ENCODE results near the gene ZIC2. TPM values are rescaled to one million over a fixed set of nuclear protein-coding genes. Genes with fewer than 3 reads are reported as not detected.

Gene ZIC2
- total RNA-seq, 1 experiment from 2014 or later: 3.5 TPM

- Mint-ChIP-seq H3K4me1 (ENCODE audit: low read depth, unreplicated experiment) (no peaks in the 10 kb centered on the region), H3K27ac (ENCODE audit: unreplicated experiment) (no peak overlapping the region), H3K36me3 (ENCODE audit: insufficient read depth, unreplicated experiment) (peaks cover 4% of the 10 kb centered on the region), H3K4me3 (ENCODE audit: low read depth, unreplicated experiment) (no peak overlapping the region), H3K9me3 (ENCODE audit: low read depth, unreplicated experiment) (no peaks in the 10 kb centered on the region), H3K27me3 (ENCODE audit: unreplicated experiment) (no peaks in the 10 kb centered on the region)
- CTCF ChIA-PET: no interaction called here
- no peak for TF ChIP-seq CTCF (IDR thresholded peaks at IDR 0.05; ENCODE audit: unreplicated experiment)
- no peak for DNase-seq
- intact Hi-C loops (cut with micrococcal nuclease; ENCODE audit: unreplicated experiment): no loop called here
- BruUV-seq (replicated peaks): no TSS peak
Observed at GRCh38 chr13:99960663-99961311, 20.8 kb upstream of the ZIC2 start.

- TF ChIP-seq CTCF (IDR thresholded peaks at IDR 0.05; ENCODE audit: unreplicated experiment): no peak
- intact Hi-C loops (cut with micrococcal nuclease; ENCODE audit: unreplicated experiment): no loop called here
- H3K4me3 Mint-ChIP-seq (ENCODE audit: low read depth, unreplicated experiment): no peak overlapping the region
Observed at GRCh38 chr13:99961636-99962035, 19.9 kb upstream of the ZIC2 start.

GRCh38 chr13:99962242-99962641 is 19.3 kb upstream of the ZIC2 start:
- Mint-ChIP-seq H3K9me3 (ENCODE audit: low read depth, unreplicated experiment) (no peaks in the 10 kb centered on the region), H3K27ac (ENCODE audit: unreplicated experiment) (no peak overlapping the region), H3K4me3 (ENCODE audit: low read depth, unreplicated experiment) (no peak overlapping the region), H3K36me3 (ENCODE audit: insufficient read depth, unreplicated experiment) (peaks cover 4% of the 10 kb centered on the region), H3K4me1 (ENCODE audit: low read depth, unreplicated experiment) (no peaks in the 10 kb centered on the region), H3K27me3 (ENCODE audit: unreplicated experiment) (no peaks in the 10 kb centered on the region)
- CTCF ChIA-PET: no interaction called here
- DNase-seq: no peak
- intact Hi-C loops (cut with micrococcal nuclease; ENCODE audit: unreplicated experiment): no loop called here
- no peak for TF ChIP-seq CTCF (IDR thresholded peaks at IDR 0.05; ENCODE audit: unreplicated experiment)
- BruUV-seq (replicated peaks): no TSS peak

More at GRCh38 chr13:99961636-99962035, 19.9 kb upstream of the ZIC2 start:
- Mint-ChIP-seq H3K4me1 (ENCODE audit: low read depth, unreplicated experiment) (no peaks in the 10 kb centered on the region), H3K36me3 (ENCODE audit: insufficient read depth, unreplicated experiment) (peaks cover 4% of the 10 kb centered on the region), H3K27me3 (ENCODE audit: unreplicated experiment) (no peaks in the 10 kb centered on the region), H3K27ac (ENCODE audit: unreplicated experiment) (no peak overlapping the region), H3K9me3 (ENCODE audit: low read depth, unreplicated experiment) (no peaks in the 10 kb centered on the region)
- BruUV-seq (replicated peaks): no TSS peak
- CTCF ChIA-PET: no interaction called here
- no peak for DNase-seq

- H3K4me1 Mint-ChIP-seq (ENCODE audit: low read depth, unreplicated experiment): no peaks in the 10 kb centered on the region
- BruUV-seq (replicated peaks): no TSS peak
- H3K4me3 Mint-ChIP-seq (ENCODE audit: low read depth, unreplicated experiment): no peak overlapping the region
- TF ChIP-seq CTCF (IDR thresholded peaks at IDR 0.05; ENCODE audit: unreplicated experiment): no peak
- no peaks in the 10 kb centered on the region for H3K9me3 Mint-ChIP-seq (ENCODE audit: low read depth, unreplicated experiment)
- H3K27ac Mint-ChIP-seq (ENCODE audit: unreplicated experiment): no peak overlapping the region
- no peaks in the 10 kb centered on the region for H3K27me3 Mint-ChIP-seq (ENCODE audit: unreplicated experiment)
- CTCF ChIA-PET: no interaction called here
- H3K36me3 Mint-ChIP-seq (ENCODE audit: insufficient read depth, unreplicated experiment): no peaks in the 10 kb centered on the region
- no peak for DNase-seq
- intact Hi-C loops (cut with micrococcal nuclease; ENCODE audit: unreplicated experiment): no loop called here
Observed at GRCh38 chr13:99963816-99964339, 17.7 kb upstream of the ZIC2 start.
